GM21619 (cell line): ENCODE measurements around the gene LPIN1.

Experiments used
- ATAC-seq: cut with Tn5 transposase; IDR thresholded peaks from one replicate; pipeline ENCODE4 v1.9.1; 2021; ENCODE audit not compliant: unreplicated experiment

LPIN1 gene

GRCh38 chr2:11743366-11743765 lies 3.1 kb upstream of the LPIN1 start:
- ATAC-seq = no peak

GRCh38 chr2:11743846-11744553 lies 2.4 kb upstream of the LPIN1 start:
- peak; percentile 52 for ATAC-seq

GRCh38 chr2:11744631-11745394 lies 1.6 kb upstream of the LPIN1 start:
- no peak for ATAC-seq

GRCh38 chr2:11745613-11746375 lies 638 bp upstream of the LPIN1 start:
- ATAC-seq = no peak

GRCh38 chr2:11746807-11747459 lies 501 bp downstream of the LPIN1 start:
- ATAC-seq = no peak

- no peak for ATAC-seq
Observed at GRCh38 chr2:11748018-11748860, 1.8 kb downstream of the LPIN1 start.

- no peak for ATAC-seq
Observed at GRCh38 chr2:11748861-11749645, 2.6 kb downstream of the LPIN1 start.

GRCh38 chr2:11749646-11750349 lies 3.4 kb downstream of the LPIN1 start:
- peak; percentile 11 for ATAC-seq

- ATAC-seq = peak; percentile 25
Observed at GRCh38 chr2:11750422-11750821, 4.0 kb downstream of the LPIN1 start.

- no peak for ATAC-seq
Observed at GRCh38 chr2:11750917-11751316, 4.5 kb downstream of the LPIN1 start.

GRCh38 chr2:11752906-11753305 lies 6.5 kb downstream of the LPIN1 start:
- no peak for ATAC-seq

GRCh38 chr2:11753452-11753885 lies 7.0 kb downstream of the LPIN1 start:
- peak; percentile 76 for ATAC-seq

- ATAC-seq = peak; percentile 29
Observed at GRCh38 chr2:11753886-11754699, 7.7 kb downstream of the LPIN1 start.

- no peak for ATAC-seq
Observed at GRCh38 chr2:11754700-11755015, 8.2 kb downstream of the LPIN1 start.

GRCh38 chr2:11757101-11757500 lies 10.7 kb downstream of the LPIN1 start:
- ATAC-seq = no peak

- ATAC-seq = no peak
Observed at GRCh38 chr2:11758187-11758586, 11.8 kb downstream of the LPIN1 start.

- ATAC-seq = no peak
Observed at GRCh38 chr2:11758647-11759046, 12.2 kb downstream of the LPIN1 start.
